ENCODE results near the gene PPFIA2.
A peak's percentile ranks its signal among the peaks of the same experiment; 100 is the strongest.
"Not testable (repeated sequence)": the region's sequence is repeated elsewhere in the genome, so short reads cannot be mapped to it uniquely, and the experiment has no call there.

PPFIA2 gene

DNA sequence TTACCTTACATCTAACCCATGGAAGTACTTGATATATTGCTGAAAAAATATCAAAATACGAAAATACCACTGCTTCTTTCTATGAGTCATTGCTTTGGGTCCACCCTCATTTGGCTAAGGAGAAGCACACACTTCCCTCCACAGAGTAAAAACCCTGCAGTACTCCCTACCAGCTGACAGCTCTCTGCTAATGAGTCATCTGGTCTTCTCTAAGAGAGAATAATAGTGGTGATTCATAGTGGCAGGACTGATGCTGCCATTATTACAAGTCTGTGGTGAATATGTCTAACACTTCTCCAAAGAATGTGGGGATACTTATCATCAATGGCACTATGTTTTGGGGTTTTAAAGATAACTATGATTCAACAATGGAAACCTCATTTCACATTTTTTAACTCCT is 90.7 kb downstream of the PPFIA2 start:
- DNase-seq (ENCODE audit: low read depth in 2 of 2): peak; percentile 46 to 53

DNA sequence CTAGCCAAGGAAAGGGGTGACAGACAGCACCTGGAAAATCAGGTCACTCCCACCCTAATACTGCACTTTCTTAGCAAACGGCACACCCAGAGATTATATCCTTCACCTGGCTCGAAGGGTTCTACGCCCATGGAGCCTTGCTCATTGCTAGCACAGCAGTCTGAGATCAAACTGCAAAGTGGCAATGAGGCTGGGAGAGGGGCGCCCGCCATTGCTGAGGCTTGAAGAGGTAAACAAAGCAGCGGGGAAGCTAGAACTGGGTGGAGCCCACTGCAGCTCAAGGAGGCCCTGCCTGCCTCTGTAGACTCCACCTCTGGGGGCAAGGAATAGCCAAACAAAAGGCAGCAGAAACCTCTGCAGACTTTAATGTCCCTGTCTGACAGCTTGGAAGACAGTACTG is 99.8 kb downstream of the PPFIA2 start:
- DNase-seq (ENCODE audit: low read depth in 2 of 2): not testable (repeated sequence)

DNA sequence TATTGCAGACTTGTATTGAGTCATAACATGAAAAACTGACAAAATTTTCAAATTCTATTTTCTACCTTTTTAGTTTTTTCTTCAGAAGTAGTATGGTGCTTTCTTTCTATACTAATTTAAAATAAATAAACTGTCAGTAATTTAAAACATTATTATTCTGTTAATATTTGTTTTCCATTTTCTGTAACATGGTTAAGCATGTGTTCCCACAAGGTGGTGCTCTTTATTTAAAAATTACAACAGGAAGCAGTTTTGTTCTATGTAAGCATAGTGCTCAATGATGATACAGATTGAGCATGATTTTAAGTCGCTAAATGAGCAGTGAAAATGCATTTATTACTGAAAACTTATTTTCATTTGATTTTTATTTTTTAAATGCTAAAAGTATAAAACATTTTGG is 114.6 kb downstream of the PPFIA2 start:
- peak; percentile 2 to 3 for DNase-seq (ENCODE audit: low read depth in 2 of 2)

DNA sequence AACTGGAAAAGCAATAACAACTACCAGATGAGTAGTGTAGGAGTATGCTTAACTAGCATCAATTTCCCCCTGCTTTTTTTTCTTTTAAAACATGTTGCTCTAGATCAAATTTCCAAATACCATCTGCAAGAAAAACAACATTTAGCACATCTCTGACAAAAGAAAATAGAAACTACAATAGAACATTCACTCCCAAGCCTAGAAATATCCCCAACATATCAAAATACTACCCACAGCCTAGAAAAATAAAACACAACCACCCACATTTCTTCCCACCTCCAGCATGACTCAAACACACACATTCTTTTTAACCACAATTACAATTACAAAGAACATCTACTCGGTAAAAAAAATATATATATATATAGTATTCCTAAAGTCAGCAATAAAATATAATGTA is 120.0 kb downstream of the PPFIA2 start:
- no peak for DNase-seq (ENCODE audit: low read depth in 2 of 2)

DNA sequence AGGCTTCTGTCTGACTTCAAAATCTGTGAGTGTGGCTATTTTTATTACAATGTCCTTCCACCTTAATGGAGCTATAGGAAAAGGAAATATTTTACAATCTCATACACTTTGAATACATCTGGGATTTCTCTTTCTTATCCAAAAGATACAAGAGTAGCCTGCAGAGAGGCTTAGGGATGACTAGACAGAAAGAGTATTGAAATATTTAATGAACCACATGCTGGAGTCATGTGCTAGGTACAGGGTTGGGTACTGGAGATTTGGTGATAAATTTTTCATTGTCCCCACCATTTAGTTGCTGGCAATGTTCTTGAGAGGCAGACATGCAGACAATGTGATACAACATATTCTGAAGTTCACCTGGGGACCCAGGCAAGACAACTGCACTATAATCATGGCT is 126.0 kb downstream of the PPFIA2 start:
- no peak for DNase-seq (ENCODE audit: low read depth in 2 of 2)

DNA sequence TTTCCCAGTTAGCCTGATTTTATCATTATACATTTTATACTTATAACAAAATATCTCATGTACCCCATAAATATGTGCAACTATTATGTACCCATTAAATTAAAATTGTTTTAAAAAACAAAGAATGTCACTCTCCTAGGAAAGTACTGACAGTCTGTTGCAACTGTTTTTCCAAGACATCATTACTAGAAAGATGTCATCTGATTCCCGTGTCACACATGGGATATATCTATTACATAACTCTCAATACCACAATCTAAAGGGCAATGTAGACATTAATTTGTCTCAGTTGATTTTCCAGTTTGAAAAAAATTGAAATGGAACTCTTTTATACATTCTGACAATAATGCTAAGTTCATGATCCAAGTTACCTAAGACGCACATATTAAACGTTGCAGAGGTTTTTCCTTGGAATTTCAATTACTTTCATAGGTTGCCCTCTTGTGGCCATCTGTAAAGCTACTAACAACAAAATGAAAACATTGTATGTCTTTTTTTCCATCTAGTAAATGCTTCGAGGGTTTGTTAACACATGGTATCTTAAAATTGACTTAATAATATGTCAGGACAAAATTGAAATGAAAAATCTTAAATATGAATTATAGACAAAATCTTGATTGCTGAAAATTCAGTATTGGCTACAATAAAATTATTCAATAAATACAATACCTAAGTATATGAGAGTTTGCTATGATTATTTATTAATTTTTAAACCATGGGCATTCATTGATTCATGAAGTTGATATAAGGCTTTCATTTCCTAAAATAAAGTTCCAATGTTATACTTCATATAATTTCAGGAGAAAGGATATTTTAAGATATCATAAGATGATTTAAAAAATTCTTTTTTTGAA is 131.6 kb downstream of the PPFIA2 start:
- peak; percentile 2 to 9 for DNase-seq (ENCODE audit: low read depth in 2 of 2)

DNA sequence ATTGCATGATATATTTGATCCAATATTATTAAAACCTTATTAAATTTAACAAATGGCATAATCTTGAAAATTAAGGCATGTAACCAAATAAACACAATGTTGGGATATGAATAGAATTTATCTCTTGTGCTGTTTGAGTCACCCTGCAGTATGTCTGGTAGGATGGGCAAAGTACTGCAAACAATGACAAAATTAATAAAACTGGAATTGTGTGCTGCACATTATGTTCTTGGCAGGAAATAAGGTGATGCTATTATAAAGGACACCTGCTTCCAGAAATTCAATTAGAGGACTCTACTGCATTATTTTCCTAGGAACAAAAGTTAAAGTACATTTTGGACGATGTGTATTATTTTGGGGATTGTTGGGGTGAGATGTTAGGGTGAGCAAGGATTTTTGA is 132.7 kb downstream of the PPFIA2 start:
- no peak for DNase-seq (ENCODE audit: low read depth in 2 of 2)

DNA sequence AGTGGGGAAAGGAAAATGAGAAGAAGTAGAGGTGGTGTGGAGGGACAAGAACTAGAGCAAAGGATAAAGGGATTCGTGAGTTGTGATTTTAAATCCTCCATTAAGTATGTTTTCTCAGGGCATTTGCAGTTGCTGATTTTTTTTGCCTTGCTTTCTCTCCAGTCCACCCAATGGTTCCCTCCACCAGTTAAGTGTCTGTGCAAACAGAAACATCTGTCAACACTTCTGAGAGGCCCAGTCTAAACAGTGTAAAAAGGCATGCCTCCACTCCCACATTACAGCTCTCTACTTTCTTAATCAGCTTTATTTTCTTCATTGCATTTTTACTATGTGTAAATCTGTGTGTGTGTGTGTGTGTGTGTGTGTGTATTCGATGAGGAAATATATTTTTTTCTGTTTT is 141.2 kb downstream of the PPFIA2 start:
- DNase-seq (ENCODE audit: low read depth in 2 of 2): no peak

DNA sequence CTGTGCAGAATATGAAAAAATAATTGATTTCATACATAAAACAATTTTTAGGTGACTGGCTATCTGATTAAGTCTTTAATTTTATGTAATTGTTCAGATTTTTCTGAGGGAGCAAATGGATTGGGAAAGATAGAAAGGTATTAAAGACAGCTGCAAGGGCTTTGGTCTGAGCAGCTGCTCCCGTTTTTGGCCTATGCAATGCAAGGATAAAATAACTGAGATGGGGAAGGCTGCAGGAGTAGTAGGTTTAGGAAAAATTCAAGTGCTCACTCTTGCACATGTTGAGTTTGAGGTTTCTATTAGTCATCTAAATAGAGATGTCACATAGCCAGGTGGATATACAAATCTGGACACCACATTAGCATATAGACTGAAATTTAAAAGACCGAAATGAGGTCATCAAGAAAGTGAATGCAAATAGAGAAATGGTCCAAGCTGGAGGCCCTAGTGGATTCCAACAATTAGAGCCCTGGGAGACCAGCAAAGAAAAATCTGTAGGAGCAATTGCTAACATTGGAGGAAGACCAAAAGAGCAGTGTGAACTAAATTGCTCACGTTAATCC is 144.0 kb downstream of the PPFIA2 start:
- no peak for DNase-seq (ENCODE audit: low read depth in 2 of 2)

DNA sequence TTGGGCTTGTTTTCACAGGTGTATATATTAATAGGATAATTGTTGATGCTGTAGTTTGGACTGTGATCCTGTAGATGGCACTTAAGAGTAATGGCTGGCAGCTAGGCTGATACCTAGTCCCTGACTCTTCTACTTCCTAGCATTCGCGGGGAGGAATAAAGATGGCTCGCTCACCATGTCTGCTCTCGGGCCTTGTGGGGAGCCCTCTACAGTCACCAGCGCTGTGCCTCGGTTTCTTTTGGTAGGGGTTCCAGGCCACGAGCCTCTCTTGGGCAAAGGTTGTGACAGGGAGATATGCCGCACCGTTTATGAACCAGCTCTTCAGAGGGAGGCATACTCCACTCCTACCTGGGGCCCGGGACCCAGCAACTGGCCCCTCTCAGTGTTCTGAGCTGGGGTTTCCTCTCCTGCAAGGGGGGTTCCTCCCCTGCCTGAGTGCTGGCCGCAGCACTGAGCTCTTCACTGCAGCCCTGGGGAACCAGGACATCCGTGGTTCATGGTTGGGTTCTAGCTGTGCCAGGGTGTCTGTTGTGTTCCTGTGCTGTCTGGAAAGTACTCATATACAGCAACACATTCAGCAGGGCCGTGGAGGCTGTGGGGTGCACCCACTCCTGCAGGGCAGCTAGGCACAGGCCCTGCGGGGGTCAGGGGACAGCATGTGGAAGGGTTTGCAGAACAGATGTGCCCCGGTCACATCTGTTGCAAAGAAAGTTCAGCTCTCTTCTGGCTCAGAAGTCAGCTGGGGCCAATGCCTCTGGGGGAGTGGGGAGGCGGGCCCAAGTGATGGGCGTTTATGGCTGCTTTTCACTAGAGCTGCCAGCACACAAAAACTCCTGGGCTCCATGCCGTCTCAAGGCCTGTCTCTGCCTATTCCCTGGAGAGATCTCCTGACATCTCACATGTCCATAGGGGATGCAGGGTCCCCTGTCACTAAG is 147.9 kb downstream of the PPFIA2 start:
- DNase-seq (ENCODE audit: low read depth in 2 of 2): no peak

DNA sequence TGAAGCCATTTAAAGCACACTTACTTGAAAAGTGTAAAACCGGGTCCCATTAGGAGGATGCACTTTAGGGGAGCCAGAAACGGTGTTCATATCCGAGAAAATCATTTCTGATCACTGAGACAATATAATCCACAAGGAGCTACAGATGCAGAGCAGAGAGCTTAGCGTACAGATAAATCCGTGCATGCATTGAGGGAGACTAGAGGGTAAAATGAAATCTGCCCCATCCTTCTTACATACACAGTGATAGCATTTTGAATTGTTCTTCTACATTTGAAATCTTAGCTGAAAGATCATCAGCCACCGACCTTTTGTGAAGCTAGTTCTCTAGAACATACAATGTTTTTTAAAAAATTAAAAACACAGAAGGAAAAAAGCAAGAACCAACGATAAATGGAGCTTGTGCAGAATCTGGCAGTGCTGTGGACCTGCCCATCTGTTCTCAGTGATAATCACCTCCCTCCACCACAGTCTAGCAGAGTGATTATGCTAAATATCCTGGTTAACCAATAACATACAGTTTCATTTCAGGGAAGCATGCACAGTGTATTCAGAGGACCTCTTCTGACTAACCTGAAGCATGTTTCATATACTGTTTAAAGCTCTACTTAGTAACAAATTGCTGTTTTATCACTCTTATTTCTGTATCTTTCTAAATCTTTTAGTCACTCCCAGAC is 161.1 kb downstream of the PPFIA2 start:
- DNase-seq (ENCODE audit: low read depth in 2 of 2): no peak

DNA sequence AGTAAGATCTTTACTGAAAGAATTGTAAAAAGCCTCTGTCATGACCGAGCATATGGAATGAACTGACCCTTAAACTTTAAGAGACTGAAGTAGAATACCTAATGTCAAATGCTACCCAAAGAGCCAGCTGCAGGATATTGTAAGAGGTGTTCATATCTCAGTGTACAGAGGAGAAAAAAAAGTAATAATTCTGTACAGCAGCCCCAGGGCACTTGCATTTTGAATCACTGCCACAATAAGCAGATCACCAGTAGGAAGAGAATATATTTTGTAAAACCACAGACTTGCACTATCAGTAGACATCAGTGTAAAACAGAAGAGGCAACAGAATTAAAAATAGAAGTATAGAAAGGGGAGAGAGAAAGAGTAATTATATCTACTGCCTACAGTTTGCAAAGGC is 162.6 kb downstream of the PPFIA2 start:
- DNase-seq (ENCODE audit: low read depth in 2 of 2): no peak

DNA sequence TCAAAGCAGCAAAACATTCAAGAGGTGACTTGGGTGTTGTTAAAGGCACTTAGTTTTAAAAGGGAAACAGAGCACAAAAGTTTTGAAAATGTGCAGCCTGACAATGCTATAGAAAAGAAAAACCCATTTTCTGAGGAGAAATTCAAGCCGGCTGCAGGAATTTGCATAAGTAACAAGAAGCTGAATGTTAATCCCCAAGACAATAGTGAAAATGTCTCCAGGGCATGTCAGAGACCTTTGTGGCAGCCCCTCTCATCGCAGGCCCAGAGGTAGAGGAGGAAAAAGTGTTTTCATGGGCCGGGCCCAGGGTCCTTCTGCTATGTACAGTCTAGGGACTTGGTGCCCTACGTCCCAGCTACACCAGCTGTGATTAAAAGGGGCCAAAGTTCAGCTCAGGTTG is 167.9 kb downstream of the PPFIA2 start:
- DNase-seq (ENCODE audit: low read depth in 2 of 2): no peak

DNA sequence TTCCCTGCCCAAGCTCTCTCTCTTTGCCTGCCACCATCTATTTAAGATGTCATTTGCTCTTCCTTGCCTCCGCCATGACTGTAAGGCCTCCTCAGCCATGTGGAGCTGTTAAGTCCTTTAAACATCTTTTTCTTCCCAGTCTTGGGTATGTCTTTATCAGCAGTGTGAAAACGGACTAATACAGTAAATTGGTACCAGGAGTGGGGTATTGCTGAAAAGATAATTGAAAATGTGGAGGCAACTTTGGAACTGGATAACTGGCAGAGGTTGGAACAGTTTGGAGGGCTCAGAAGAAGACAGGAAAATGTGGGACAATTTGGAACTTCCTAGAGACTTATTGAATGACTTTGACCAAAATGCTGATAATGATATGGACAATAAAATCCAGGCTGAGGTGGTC is 168.4 kb downstream of the PPFIA2 start:
- not testable (repeated sequence) for DNase-seq (ENCODE audit: low read depth in 2 of 2)

DNA sequence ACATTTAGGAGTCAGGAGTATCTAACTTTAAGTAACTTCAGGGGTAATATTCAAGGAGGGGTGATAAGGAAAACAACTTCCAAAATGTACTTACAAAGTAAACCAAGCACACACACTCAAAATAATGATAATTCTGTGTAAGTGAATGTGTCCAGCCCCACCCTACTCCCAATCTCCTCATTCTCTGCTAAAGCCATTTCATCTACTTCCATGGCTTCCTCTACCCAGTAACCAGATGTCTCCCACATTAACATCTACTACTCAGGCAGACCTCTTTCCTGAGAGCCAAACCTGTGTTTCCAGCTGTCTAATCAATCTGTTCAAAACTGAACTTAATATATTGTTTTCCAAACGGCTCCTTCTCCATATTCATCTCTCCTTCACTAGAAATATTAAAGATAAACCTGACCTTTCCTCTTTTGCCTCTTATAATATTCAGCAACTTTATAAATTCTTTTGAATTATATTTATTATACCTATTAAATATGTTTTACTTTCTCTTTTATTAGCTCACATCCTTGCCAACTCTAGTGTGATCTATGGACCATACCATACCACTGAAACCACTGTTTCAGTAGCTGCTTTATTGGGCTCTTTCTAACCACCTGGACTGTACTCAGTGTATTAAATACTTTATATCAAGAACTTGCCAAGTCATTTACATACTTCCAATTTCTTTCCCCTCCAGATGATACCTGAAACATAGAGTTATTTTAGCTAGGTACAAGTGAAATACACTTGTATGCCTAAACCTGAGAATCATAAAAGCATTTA is 170.7 kb downstream of the PPFIA2 start:
- DNase-seq (ENCODE audit: low read depth in 2 of 2): no peak

DNA sequence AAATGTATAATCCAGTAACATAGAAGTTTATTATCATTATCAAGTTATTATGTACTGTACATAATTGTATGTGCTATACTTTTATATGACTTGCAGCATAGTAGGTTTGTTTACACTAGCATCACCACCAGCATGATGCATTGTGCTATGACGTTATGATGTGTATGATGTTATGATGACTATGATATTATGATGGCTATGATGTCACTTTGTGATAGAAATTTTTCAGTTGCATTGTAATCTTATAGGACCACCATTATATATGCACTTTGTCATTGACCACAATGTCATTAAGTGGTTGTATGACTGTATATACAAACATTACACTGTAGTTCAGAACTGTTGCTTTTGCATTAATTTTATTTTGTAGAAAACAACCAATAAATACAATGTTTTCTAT is 173.4 kb downstream of the PPFIA2 start:
- DNase-seq (ENCODE audit: low read depth in 2 of 2): no peak

DNA sequence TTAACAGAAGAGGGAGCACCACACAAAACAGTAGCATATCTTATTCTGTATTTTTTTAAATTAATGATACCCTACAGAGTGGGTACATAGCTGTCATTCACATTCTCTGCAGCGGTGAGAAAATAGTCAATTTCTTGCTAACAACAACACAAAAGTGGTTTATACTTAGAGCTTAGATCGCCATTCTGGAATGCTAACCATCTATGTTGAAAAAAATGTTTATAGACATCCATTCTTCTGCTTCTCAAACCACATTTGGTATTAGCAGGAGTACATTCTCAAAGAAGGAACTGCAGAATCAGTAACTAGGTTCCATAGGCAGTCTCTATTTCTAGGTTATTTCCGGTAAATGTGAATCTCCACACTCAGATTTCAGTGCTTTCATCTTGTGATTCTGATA is 185.9 kb downstream of the PPFIA2 start:
- DNase-seq (ENCODE audit: low read depth in 2 of 2): peak; percentile 1 to 4

DNA sequence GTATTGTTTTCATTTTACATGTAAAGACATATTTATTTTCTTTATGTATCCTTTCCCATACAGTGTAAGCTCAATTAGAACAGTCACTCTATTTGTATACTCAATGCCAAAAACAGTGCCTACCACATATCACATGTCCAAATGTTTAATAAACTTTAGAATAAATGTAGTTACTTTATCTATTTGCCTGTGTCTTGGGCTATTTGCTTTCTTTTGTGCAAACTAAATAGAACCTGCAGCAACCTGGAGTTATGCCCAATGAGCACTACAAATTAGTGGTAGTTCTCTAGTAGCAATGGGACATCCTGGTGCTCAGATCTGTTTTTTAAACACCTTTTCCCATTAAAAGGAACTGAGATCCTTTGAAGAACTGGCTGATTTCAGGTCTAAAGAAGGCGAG is 186.7 kb downstream of the PPFIA2 start:
- no peak for DNase-seq (ENCODE audit: low read depth in 2 of 2)

DNA sequence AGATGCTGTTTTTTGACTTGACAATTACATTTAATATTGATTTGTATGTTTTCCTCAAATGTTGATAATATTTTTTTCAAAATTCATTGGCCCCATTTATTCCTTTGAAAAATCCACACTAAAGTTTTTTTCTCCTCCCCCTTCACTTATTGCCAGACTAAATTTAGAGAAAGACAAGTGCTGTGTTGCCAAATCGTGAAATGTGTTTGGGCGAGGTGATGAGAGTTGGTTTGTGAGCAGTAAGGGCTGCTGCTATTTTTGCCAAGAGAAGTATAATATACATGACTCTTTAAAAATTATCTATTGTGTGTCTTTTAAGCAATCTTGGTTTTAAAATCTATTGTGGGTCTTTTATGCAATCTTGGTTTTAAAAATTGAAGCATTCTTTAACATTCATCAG is 188.9 kb downstream of the PPFIA2 start:
- DNase-seq (ENCODE audit: low read depth in 2 of 2): no peak

DNA sequence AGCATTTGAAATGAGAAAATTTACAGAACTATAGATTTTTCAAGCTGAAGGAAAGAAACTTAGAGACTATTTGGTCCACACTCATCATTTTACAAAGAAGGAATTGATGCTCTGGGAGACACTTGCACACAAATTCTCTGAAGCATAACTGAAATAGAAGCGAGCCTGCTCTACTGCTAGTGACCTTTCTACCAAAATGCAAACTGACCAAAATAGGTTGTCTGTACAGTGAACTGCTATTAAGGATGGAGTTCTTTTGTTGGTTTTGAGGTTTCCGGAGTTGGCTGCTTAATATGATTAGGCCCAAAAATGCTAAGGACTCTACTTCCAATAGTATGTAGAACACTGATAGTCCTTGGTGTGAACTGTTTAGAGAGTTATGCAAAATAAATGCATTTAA is 194.9 kb downstream of the PPFIA2 start:
- no peak for DNase-seq (ENCODE audit: low read depth in 2 of 2)

DNA sequence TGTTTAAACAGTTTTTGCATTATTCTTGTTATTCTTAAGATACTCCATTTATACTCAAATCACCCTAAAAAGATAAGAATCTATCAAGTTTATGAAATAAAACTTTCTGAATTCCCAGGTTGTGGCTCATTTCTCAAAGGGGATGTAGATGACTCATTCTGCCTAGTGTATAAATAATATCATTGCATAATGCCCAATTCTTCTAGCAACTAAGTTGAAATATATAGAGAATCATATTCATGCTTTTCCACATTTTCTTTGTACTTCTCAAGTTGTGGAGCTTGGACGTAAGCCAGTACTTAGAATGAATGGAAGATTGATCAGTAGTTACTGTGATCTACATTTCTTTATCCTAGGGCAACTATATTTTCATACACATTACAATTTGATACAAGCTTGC is 201.1 kb downstream of the PPFIA2 start:
- peak; percentile 20 to 28 for DNase-seq (ENCODE audit: low read depth in 2 of 2)
